DOHH2 (cell line): Measurements from ENCODE around the gene SLC6A17.

Experiments
- CTCF ChIP-seq: fragments of 200-600 bp; sonication (generic); IDR thresholded peaks from one replicate; pipeline ENCODE4 v1.5.1; 2014; ENCODE audit warnings: antibody characterized with exemption, mild to moderate bottlenecking, low read depth, low read length; ENCODE audit not compliant: poor library complexity, severe bottlenecking
- EZH2phosphoT487 ChIP-seq: fragments of 200-600 bp; sonication (generic); IDR thresholded peaks from 2 replicates; pipeline ENCODE4 v1.6.1; 2017; ENCODE audit warnings: borderline replicate concordance, mild to moderate bottlenecking, antibody characterized with exemption, low read length, moderate library complexity, mixed read lengths

DNA sequence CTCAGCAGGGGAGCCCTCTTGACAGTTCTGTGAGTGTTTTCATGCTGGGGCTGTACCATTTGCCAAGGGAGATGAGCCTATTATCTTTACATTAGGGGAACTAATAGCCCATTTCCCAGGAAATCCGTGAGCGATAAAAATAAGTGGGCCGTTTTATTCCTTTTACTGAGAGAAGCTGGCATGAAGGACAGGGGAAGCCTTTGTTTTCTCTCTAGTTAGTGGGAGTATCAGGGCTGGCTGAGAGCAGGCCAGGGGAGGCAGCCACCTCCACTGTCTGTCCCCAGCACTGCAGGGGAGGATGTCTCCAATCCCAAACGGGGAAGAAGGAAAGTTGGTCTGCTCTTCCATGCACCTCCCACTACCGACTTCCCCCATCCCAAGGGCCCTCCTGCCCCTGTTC lies 35.5 kb upstream of the SLC6A17 start:
- TF ChIP-seq CTCF: no peak
- no peak for TF ChIP-seq EZH2phosphoT487
